Endodermal cell (in vitro differentiated cells): ENCODE data around the gene MTMR3. TPM values are rescaled to one million over a fixed set of nuclear protein-coding genes. Genes with fewer than 3 reads are reported as not detected.
A peak's percentile ranks its signal among the peaks of the same experiment; 100 is the strongest.

Experiments used
- DNase-seq: peaks from one replicate; pipeline ENCODE4 v3.0.0-alpha.2; 2017
- H3K27ac ChIP-seq: 2 replicates; pipeline ENCODE4 v1.5.1; 2013; ENCODE audit warnings: mild to moderate bottlenecking, low read depth, low read length, moderate library complexity
- H3K27me3 ChIP-seq: 2 replicates; pipeline ENCODE4 v1.6.1; 2013; ENCODE audit warnings: mild to moderate bottlenecking, low read length, moderate library complexity; ENCODE audit not compliant: insufficient read depth, control insufficient read depth, poor library complexity, severe bottlenecking
- H3K36me3 ChIP-seq: 2 replicates; pipeline ENCODE4 v1.7.0; 2013; ENCODE audit warnings: mild to moderate bottlenecking, low read length, moderate library complexity; ENCODE audit not compliant: control insufficient read depth, insufficient read depth
- H3K4me1 ChIP-seq: one replicate; pipeline ENCODE4 v1.7.0; 2013; ENCODE audit warnings: low read length; ENCODE audit not compliant: control insufficient read depth, insufficient read depth
- H3K4me3 ChIP-seq: 2 replicates; pipeline ENCODE4 v1.5.1; 2013; ENCODE audit warnings: mild to moderate bottlenecking, low read length, moderate library complexity
- H3K9ac ChIP-seq: 2 replicates; pipeline ENCODE4 v1.6.1; 2013; ENCODE audit warnings: mild to moderate bottlenecking, low read length, moderate library complexity; ENCODE audit not compliant: poor library complexity, severe bottlenecking; ENCODE audit errors: extremely low read depth
- H3K9me3 ChIP-seq: 2 replicates; pipeline ENCODE4 v1.6.1; 2013; ENCODE audit warnings: mild to moderate bottlenecking, low read length, moderate library complexity; ENCODE audit not compliant: control insufficient read depth
- H3K27ac Mint-ChIP-seq: 2 replicates; pipeline ENCODE4 v1.8.0; 2020; ENCODE audit warnings: mixed read lengths
- H3K27me3 Mint-ChIP-seq: 2 replicates; pipeline ENCODE4 v1.8.0; 2021; ENCODE audit warnings: mild to moderate bottlenecking, mixed read lengths; ENCODE audit not compliant: insufficient read depth
- H3K36me3 Mint-ChIP-seq: 2 replicates; pipeline ENCODE4 v1.8.0; 2020; ENCODE audit warnings: low read depth, mixed read lengths
- H3K4me1 Mint-ChIP-seq: 2 replicates; pipeline ENCODE4 v1.8.0; 2020; ENCODE audit warnings: mixed read lengths
- H3K4me3 Mint-ChIP-seq: 2 replicates; pipeline ENCODE4 v1.8.0; 2020; ENCODE audit warnings: mild to moderate bottlenecking, moderate library complexity, mixed read lengths
- H3K9me3 Mint-ChIP-seq: 2 replicates; pipeline ENCODE4 v1.8.0; 2020; ENCODE audit warnings: mild to moderate bottlenecking, mixed read lengths
- WGBS, 2 experiments: methylation state at CpG; one replicate each; pipeline versions ENCODE4 v1.1.5 to v1.1.7; 2013; ENCODE audit warnings: missing lambda C conversion rate in 2 of 2, mixed read lengths in 1 of 2; ENCODE audit not compliant: insufficient coverage in 1 of 2, insufficient read length in 1 of 2; 5-methylcytosine and 5-hydroxymethylcytosine counted together
- microRNA-seq: library from miRNA; unstranded; fragments of <30 nt; microRNA quantifications from one replicate; pipeline ENCODE4 v1.2.0, GENCODE V29; 2020; ENCODE audit warnings: borderline microRNAs expressed
- total RNA-seq, 2 donors: library from RNA; stranded (reverse); fragmentation: NEBNext Ultra II Directional in 1 of 2; extraction: Animal tissue kit (Norgen Biotek cat#: 25700) in 1 of 2; gene quantifications; 2 replicates in 1 of 2; 3 replicates in 1 of 2; pipeline ENCODE4 v1.2.1, GENCODE V29; 2021
- TF ChIP-seq, protein P1 (sequence below): fragments of 200-600 bp; sonication (generic); conservative IDR thresholded peaks from 2 replicates; pipeline ENCODE4 v1.5.0; 2021; ENCODE audit warnings: antibody characterized with exemption, mild to moderate bottlenecking

Gene MTMR3
- total RNA-seq, 2 donors from 2014 or later: 30.9 to 41.3 TPM

DNA sequence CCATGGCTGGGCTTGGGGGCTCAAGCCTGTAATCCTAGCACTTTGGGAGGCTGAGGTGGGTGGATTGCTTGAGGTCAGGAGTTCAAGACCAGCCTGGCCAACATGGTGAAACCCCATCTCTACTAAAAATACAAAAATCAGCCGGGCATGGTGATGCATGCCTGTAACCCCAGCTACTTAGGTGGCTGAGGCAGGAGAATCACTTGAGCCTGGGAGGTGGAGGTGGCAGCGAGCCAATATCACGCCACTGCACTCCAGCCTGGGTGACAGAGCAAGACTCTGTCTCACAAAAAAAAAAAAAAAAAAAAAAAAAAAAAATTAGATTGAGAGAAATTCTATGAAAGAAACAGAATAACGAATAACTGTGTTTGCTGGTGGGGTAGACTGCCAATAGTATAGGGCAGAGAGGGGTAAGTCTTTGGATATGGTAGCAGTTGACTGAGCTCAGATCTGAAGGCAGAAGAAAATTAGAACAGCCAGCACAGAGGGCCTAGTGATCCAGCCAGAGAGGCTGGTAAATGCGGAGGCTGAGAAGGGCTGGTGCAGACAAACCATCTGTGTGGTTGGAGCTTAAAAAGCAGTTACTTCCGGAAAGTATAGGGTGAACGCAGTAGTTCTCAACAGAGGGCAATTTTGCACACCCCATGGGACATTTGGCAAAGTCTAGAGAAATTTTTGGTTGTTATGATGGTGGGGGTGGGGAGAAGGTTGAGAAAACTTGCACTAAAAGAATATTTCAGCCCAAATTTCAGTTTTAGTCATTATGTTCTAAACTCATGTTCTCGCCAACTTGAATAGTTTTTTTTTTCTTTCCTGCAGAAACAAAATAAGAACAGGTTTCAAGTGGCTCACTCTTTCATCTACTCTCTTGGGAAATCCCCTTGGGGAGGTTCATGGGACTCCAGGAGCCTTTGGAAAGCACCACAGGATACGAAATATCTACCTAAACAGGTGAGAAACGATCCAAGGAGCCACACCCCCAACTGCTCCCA is 195.6 kb downstream of the MTMR3 start:
- TF ChIP-seq, protein P1, sequence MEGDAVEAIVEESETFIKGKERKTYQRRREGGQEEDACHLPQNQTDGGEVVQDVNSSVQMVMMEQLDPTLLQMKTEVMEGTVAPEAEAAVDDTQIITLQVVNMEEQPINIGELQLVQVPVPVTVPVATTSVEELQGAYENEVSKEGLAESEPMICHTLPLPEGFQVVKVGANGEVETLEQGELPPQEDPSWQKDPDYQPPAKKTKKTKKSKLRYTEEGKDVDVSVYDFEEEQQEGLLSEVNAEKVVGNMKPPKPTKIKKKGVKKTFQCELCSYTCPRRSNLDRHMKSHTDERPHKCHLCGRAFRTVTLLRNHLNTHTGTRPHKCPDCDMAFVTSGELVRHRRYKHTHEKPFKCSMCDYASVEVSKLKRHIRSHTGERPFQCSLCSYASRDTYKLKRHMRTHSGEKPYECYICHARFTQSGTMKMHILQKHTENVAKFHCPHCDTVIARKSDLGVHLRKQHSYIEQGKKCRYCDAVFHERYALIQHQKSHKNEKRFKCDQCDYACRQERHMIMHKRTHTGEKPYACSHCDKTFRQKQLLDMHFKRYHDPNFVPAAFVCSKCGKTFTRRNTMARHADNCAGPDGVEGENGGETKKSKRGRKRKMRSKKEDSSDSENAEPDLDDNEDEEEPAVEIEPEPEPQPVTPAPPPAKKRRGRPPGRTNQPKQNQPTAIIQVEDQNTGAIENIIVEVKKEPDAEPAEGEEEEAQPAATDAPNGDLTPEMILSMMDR: no peak
- H3K27me3 ChIP-seq: peaks cover 5% of the 10 kb centered on the region
- H3K4me1 ChIP-seq: peaks cover 3% of the 10 kb centered on the region
- no peaks in the 10 kb centered on the region for H3K36me3 Mint-ChIP-seq
- H3K4me3 ChIP-seq: no peak overlapping the region
- peaks cover 19% of the 10 kb centered on the region for H3K4me1 Mint-ChIP-seq
- peaks cover 3% of the 10 kb centered on the region for H3K9me3 Mint-ChIP-seq
- H3K27ac ChIP-seq: no peak overlapping the region
- peak; percentile 49 for DNase-seq
- peak overlapping the region; percentile 51 for H3K4me3 Mint-ChIP-seq
- WGBS, 2 experiments: 92 to 96% methylated on average over 7 to 10 of the region's 10 CpGs
- peaks cover 17% of the 10 kb centered on the region for H3K27me3 Mint-ChIP-seq
- H3K9me3 ChIP-seq: no peaks in the 10 kb centered on the region
- H3K27ac Mint-ChIP-seq: no peak overlapping the region
- H3K9ac ChIP-seq: no peak overlapping the region
- H3K36me3 ChIP-seq: no peaks in the 10 kb centered on the region

DNA sequence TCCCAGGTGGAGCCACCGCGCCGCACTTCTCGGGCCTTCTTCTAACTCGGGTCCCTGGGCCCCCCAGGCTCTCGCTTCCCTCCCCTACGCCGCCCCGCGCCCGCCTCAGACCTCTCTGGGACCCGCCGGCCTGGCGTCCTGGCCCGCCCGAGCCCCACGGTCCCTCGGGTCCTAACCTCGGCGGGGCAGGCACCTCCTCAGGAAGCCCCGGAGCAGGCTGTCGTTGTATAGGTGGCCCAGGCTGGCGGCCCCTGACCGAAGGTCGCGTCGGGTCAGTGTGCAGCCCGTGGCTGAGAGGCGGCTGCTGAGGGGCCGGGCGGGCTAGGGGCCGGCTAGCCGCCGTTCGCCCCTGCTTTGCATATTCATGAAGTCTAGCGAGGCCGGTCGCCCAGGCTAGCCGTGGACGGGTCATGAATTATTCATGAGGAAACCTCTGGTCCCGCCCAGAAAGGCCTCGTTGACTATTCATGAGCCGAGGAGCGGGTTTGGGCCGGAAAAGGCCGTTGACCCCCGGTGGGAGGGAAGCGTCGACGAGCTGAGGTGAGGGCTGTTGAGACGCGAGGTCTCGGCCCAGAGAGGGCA is 197.1 kb downstream of the MTMR3 start, which contains the start of gene HORMAD2:
Gene HORMAD2, plus strand, starts transcription at position 513 of the 582 bp plus-strand sequence. CDS start 13,489 bp downstream, outside the sequence.
- peaks cover 3% of the 10 kb centered on the region for H3K4me1 ChIP-seq
- WGBS, 2 experiments: 76 to 80% methylated on average over 38 to 53 of the region's 53 CpGs
- H3K27ac ChIP-seq: no peak within 1 kb of the TSS

More for the DNA sequence above, 197.1 kb downstream of the MTMR3 start, which contains the start of gene HORMAD2:
- no peak within 1 kb of the TSS for H3K4me3 ChIP-seq
- peaks cover 5% of the 10 kb centered on the region for H3K9me3 ChIP-seq
- H3K36me3 Mint-ChIP-seq: no peaks in the 10 kb centered on the region
- peaks cover 10% of the 10 kb centered on the region for H3K9me3 Mint-ChIP-seq
- no peaks in the 10 kb centered on the region for H3K36me3 ChIP-seq
- TF ChIP-seq, protein P1: no peak
- H3K9ac ChIP-seq: no peak within 1 kb of the TSS
- H3K4me1 Mint-ChIP-seq: peaks cover 19% of the 10 kb centered on the region
- H3K27me3 Mint-ChIP-seq: peaks cover 20% of the 10 kb centered on the region
- H3K27me3 ChIP-seq: peaks cover 5% of the 10 kb centered on the region
- H3K4me3 Mint-ChIP-seq: peak within 1 kb of the TSS; percentile 51
- H3K27ac Mint-ChIP-seq: peak within 1 kb of the TSS; percentile 65
- peak; percentile 98 for DNase-seq

Small RNA genes within 50 kb of the gene (microRNA-seq; reads per million reads assigned to microRNA genes)
- not detected for gene MIR6818

Other genes starting within 250 kb of the MTMR3 start
- gene CABP7, start 163.2 kb upstream of the MTMR3 start, total RNA-seq: under 1 TPM in 1 of 2 donors, not detected in 1; 0.26 TPM
- 10 to 100 TPM; 15.5 to 22.5 TPM for gene ZMAT5, start 116.2 kb upstream of the MTMR3 start, total RNA-seq
- gene UQCR10, start 115.8 kb upstream of the MTMR3 start, total RNA-seq: 100 to 1,000 TPM; 111 to 120 TPM
- gene ASCC2, start 44.9 kb upstream of the MTMR3 start, total RNA-seq: 10 to 100 TPM; 44.2 to 45.5 TPM
- gene HORMAD2, start 197.3 kb downstream of the MTMR3 start, total RNA-seq: under 1 TPM in 1 of 2 donors, not detected in 1; 0.55 TPM